Measurements from ENCODE around the gene C19orf25. TPM values are rescaled to one million over a fixed set of nuclear protein-coding genes. Genes with fewer than 3 reads are reported as not detected.

The C19orf25 gene
- total and polyA plus RNA-seq, 9 of the 15 experiments (the other 6 are each of a cell fraction or from before 2014, with no cell fraction given), result 0.79 to 96.0 (median 36.1) TPM

GRCh38 chr19:1457892-1458291, 21.1 kb downstream of the C19orf25 start:
- ChIA-PET CTCF (ENCODE audit: low intra/inter-chr PET ratio) (no interaction called here), POLR2A (interaction anchor here (0.5 to 1.5 kb wide), 6 partner anchors 12 to 439 kb away, joined by 3 to 7 read pairs (median 4); partner anchors contain the start of gene CIRBP)
- H3K79me2 ChIP-seq (ENCODE audit: control insufficient read depth, insufficient read depth, low read length), result no peaks in the 10 kb centered on the region
- peak overlapping the region in 1 of 2 experiments; percentile 14; a peak in 1 of 4 replicates for H3K9ac ChIP-seq (ENCODE audit: insufficient read depth in 1 of 2, low read depth in 2 of 2, low read length in 2 of 2)
- no peak for DNase-seq (ENCODE audit: extremely low read depth in 1 of 4, low spot score in 3 of 4)
- no peak overlapping the region for H3K4me2 ChIP-seq (ENCODE audit: insufficient read depth, low read length)
- peaks cover 7% of the 10 kb centered on the region for H3K9me1 ChIP-seq (ENCODE audit: control insufficient read depth, insufficient read depth, low read length)
- WGBS (ENCODE audit: insufficient coverage, low coverage, missing lambda C conversion rate), result 44% methylated on average over 8 of the region's 16 CpGs
- H3K9me3 ChIP-seq (replicated peaks; ENCODE audit: control insufficient read depth, insufficient read depth, low read depth, low read length), result no peaks in the 10 kb centered on the region
- no peak overlapping the region for H2AFZ ChIP-seq (ENCODE audit: low read depth, low read length)
- H3K27ac ChIP-seq (ENCODE audit: extremely low read depth, low read depth, low read length), result no peak overlapping the region
- no TSS peak for BruUV-seq (replicated peaks)
- no peak for FAIRE-seq
- in situ Hi-C loops (cut with MboI) (loop anchor here (5.0 kb wide), 1 partner anchor 49 kb away; no protein-coding TSS in a partner anchor), intact Hi-C loops (cut with micrococcal nuclease) (loop anchor here (5.0 kb wide), 1 partner anchor 54 kb away; the partner anchor contains the start of gene ADAMTSL5)
- peaks cover 25% of the 10 kb centered on the region for H4K20me1 ChIP-seq (replicated peaks; ENCODE audit: control insufficient read depth, insufficient read depth, low read length)
- TF ChIP-seq, protein P1, sequence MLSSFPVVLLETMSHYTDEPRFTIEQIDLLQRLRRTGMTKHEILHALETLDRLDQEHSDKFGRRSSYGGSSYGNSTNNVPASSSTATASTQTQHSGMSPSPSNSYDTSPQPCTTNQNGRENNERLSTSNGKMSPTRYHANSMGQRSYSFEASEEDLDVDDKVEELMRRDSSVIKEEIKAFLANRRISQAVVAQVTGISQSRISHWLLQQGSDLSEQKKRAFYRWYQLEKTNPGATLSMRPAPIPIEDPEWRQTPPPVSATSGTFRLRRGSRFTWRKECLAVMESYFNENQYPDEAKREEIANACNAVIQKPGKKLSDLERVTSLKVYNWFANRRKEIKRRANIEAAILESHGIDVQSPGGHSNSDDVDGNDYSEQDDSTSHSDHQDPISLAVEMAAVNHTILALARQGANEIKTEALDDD (IDR thresholded peaks at IDR 0.05), result no peak
- peak; percentile 67 for TF ChIP-seq POLR2G (IDR thresholded peaks at IDR 0.05; ENCODE audit: low read depth, low read length)
- no peak for ATAC-seq
- peaks cover 5 to 68% of the 10 kb centered on the region in 2 experiments; a peak in 4 of 5 replicates for H3K4me1 ChIP-seq (replicated peaks in 1 of 2; ENCODE audit: control insufficient read depth in 2 of 2, insufficient read depth in 2 of 2, low read length in 2 of 2)
- no peaks in the 10 kb centered on the region for H3K27me3 ChIP-seq (ENCODE audit: control insufficient read depth in 2 of 2, insufficient read depth in 2 of 2, low read length in 2 of 2)
- H3K4me3 ChIP-seq, result no peak overlapping the region
- H3K36me3 ChIP-seq (ENCODE audit: control insufficient read depth, insufficient read depth, low read length), result peaks cover 6% of the 10 kb centered on the region; the same call in 1 of the 3 replicates

Data from K562 (cell line).